ENCODE measurements around the gene CNTNAP2. TPM values are rescaled to one million over a fixed set of nuclear protein-coding genes. Genes with fewer than 3 reads are reported as not detected.

CNTNAP2 gene
- total RNA-seq, 1 donor, result under 0.01 TPM

- DNase-seq (ENCODE audit: low read depth), result no peak
- TF ChIP-seq CTCF (IDR thresholded peaks at IDR 0.05; ENCODE audit: insufficient read depth, low read length), result no peak
- H3K4me3 ChIP-seq (ENCODE audit: low read depth, low read length), result no peak overlapping the region
These were observed 1183.7 kb downstream of the CNTNAP2 start for GRCh38 chr7:147300293-147300692.

DNA sequence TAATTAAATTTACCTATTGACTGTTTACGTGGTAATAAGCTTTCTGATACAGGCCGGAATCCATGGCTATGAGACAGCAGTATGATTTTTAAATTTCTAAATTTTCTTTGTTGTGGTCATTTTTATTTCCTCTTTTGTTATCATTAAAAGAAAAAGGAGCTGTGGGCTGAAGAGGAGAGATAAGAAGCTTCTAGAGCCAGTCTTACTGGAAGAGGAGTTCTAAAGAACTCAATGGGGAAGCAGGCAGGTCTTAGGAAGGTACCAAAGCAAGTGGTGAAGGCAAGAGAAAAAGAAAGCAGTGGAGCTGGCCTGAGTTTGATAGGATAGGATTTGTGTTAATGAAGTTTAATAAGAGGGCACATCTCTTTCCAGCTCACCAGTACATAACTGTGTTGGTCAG, 1187.8 kb downstream of the CNTNAP2 start:
- no peak for DNase-seq (ENCODE audit: low read depth)
- no peak overlapping the region for H3K4me3 ChIP-seq (ENCODE audit: low read depth, low read length)
- TF ChIP-seq CTCF (IDR thresholded peaks at IDR 0.05; ENCODE audit: insufficient read depth, low read length), result no peak

GRCh38 chr7:147305827-147306226, 1189.2 kb downstream of the CNTNAP2 start:
- H3K4me3 ChIP-seq (ENCODE audit: low read depth, low read length), result no peak overlapping the region
- DNase-seq (ENCODE audit: low read depth), result no peak
- no peak for TF ChIP-seq CTCF (IDR thresholded peaks at IDR 0.05; ENCODE audit: insufficient read depth, low read length)

DNA sequence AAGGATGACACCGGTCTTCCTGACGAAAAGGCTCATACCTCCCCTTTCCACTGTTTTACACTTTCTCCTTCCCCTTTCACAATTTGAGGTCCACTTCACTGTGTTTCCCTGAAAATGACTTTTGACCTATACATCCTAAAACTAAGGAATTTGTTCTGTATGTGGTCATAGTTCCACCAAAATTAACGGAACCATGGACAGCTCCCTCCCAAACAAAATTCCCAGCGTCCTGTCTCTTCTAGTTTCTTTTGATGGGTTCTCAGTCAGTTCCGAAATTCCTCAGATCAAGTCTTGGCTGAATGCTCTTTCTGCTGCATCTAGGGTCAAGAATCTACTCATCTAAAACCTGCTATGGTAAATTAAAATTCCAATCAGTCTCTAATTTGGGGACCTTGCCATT, 1191.9 kb downstream of the CNTNAP2 start:
- DNase-seq (ENCODE audit: low read depth), result no peak
- TF ChIP-seq CTCF (IDR thresholded peaks at IDR 0.05; ENCODE audit: insufficient read depth, low read length), result no peak
- H3K4me3 ChIP-seq (ENCODE audit: low read depth, low read length), result no peak overlapping the region

DNA sequence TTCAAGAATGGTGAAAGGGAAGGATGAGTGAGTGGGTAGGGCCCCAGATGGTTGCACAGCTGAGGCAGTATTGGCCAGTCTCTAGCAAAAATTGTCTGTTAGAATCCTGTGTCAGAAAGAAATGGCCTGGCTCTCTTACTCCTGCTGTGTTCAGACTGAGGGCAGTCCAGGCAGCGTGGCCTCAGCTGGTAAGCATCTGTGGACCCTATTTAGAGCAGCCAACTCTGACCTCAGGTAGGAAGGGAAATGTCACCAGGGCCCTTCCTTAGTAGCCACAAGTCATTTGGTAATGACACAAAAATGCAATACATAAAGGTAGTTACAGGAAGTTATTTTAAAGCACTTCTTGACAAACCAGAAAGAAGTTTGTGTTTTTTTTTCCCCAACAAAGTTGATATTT, 1194.7 kb downstream of the CNTNAP2 start:
- no peak for DNase-seq (ENCODE audit: low read depth)
- no peak for TF ChIP-seq CTCF (IDR thresholded peaks at IDR 0.05; ENCODE audit: insufficient read depth, low read length)
- H3K4me3 ChIP-seq (ENCODE audit: low read depth, low read length), result no peak overlapping the region

- TF ChIP-seq CTCF (IDR thresholded peaks at IDR 0.05; ENCODE audit: insufficient read depth, low read length), result no peak
- H3K4me3 ChIP-seq (ENCODE audit: low read depth, low read length), result no peak overlapping the region
- no peak for DNase-seq (ENCODE audit: low read depth)
These were observed 1204.9 kb downstream of the CNTNAP2 start for GRCh38 chr7:147321504-147321903.

DNA sequence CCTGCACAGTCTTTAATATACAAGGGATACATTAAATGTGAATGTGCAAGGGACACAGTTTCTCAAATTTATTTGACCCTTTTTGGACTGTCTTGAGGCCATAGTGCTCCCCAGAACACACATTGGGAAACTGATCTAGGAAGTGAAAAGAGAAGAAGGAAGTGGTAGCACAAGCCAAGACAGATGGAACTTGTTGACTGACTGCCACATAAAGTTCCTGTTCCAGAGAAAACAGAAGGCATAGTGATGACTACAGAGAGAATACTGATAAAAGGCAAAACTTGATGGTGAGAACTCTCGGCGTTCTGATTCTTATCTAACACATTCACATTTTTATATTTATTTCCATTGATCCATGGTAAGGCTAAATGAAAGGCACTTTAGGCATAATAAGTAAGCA, 1216.4 kb downstream of the CNTNAP2 start:
- TF ChIP-seq CTCF (IDR thresholded peaks at IDR 0.05; ENCODE audit: insufficient read depth, low read length), result no peak
- DNase-seq (ENCODE audit: low read depth), result no peak
- no peak overlapping the region for H3K4me3 ChIP-seq (ENCODE audit: low read depth, low read length)

All from fibroblast of the aortic adventitia (primary cell).